Limb (tissue), 2 donors: ENCODE measurements around the gene AP3S2.
"Not testable (repeated sequence)": the region's sequence is repeated elsewhere in the genome, so short reads cannot be mapped to it uniquely, and the experiment has no call there.

Source experiments
- DNase-seq, 2 donors: peaks; one replicate each; pipeline ENCODE4 v3.0.0-alpha.2; 2016; ENCODE audit errors: extremely low spot score in 2 of 2

The AP3S2 gene

DNA sequence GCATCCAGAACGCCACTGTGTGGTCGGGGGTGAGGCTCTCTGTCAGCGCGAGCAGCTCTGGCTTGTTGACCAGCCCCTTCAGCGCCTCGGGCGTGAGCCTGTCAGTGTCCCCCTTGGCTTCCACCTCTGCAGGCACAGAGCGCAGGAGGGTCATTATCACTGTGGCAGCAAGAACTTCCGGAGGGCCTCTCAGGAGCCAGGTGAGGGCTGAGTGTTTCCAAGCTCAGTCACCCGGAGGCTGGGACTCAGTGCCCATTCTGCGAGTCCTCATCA, 10.0 kb upstream of the AP3S2 start:
- DNase-seq = no peak

GRCh38 chr15:89903015-89903857, 9.4 kb upstream of the AP3S2 start:
- DNase-seq = no peak

DNA sequence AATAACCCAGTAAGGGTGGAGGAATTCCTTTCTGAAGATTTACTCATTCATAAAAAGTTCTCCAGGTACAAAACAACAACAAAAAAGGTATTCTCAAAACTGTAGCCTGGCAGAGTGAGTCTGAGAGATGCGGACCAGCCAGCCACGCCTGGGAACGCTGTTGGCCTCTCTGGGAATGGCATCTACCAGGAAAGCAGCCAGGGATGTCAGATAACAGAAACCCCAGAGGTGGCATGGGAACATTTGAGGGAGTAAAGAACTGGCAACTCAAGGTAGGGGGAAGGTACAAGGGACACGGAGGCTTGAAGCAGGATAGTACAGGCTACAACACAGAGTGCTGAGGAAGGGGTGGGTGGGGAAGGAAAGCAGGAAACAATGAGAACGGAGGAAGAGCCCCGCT, 7.1 kb upstream of the AP3S2 start:
- no peak for DNase-seq

DNA sequence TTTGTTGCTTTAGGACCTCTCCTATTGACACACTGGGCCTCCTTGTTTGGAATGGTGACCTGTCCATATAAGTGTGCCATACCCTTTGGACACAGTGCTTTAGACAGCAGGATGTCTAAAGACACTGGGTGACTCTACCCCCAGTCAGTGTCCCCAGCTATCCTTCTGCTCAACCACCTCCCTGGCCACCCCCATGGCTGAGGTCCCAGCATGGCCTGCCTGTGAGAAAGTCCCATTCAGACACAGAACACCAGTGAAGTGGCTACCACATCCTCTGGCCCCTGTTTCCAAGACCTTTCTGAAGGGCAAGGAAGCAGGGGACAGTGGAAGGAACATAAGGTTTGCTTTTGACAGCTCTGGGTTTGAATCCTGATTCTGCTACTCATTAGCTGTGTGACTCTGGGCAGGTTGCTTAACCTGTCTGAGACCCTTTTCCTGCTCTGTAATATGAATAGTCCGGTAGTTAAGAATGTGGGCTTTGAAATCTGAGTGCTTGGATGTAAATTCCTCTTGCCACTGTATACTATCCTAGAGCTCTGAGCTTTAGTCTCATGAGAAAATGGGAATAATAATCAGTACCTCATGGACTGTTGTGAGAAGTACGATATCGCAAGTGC, 6.3 kb upstream of the AP3S2 start:
- no peak for DNase-seq

DNA sequence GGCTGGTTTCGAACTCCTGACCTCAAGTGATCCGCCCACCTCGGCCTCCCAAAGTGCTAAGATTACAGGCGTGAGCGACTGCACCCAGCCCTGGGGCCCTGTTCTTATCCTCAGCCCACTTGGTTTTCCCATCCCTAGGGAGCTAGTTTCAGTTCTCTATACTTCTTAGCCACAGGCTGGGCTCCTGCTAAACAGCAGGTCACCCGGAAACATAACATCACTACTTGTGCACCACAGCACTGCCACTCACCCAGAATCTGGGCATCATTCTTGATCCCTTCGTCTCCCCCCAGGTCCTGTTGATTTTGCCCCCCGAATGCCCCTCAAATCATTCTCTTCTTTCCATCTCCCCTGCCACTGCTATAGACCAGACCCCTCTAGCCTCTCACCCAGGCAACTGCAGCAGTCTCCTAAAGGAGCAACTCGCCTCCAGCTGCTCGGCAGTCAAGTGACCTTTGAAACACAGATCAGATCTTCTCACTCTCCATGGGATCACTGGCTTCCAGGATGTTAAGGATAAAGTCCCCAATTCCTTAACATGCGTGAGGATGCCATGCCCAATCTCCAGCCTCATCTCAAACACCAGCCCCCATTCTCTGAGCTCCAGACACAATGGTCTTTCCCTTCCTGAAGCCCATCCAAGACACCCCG, 5.6 kb upstream of the AP3S2 start:
- no peak for DNase-seq

- no peak for DNase-seq
These were observed 5.0 kb upstream of the AP3S2 start for GRCh38 chr15:89898614-89899294.

- DNase-seq = no peak
These were observed 4.4 kb upstream of the AP3S2 start for GRCh38 chr15:89898146-89898545.

DNA sequence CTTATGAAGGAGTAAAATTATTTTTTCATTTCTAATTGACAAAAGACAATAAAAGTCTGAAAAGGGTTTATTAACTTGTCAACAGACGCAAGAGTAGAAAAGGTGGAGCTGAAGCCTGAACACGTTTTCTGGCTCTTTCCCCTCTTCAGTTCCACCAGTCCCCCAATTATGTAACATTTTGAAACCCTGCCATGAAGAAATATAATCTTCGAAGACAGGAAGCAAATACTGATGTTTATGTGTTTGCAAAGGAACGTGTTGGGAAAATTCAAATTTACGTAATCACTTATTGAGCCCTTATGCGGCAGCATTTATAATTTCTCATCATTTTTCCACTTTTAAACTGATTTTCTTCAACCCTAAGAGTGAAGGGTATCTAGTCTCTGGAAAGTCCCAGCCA, 767 bp downstream of the AP3S2 start:
- no peak for DNase-seq

- DNase-seq = no peak
These were observed 5.5 kb downstream of the AP3S2 start for GRCh38 chr15:89888214-89888804.

- DNase-seq = no peak
These were observed 8.2 kb downstream of the AP3S2 start for GRCh38 chr15:89885611-89886010.

DNA sequence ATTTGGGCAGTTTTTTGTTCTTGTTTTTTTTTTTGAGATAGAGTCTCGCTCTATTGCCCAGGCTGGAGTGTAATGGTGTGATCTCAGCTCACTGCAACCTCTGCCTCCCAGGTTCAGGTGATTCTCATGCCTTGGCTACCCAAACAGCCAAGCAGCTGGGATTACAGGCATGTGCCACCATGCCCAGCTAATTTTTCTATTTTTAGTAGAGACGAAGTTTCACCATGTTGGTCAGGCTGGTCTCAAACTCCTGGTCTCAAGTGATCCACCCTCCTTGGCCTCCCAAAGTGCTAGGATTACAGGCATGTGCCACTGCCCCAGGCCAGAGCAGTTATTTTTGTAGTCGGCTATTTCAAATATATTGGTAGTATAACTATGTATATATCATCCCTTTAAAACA, 8.6 kb downstream of the AP3S2 start:
- DNase-seq = not testable (repeated sequence)

- no peak for DNase-seq
These were observed 10.3 kb downstream of the AP3S2 start for GRCh38 chr15:89883518-89883917.

GRCh38 chr15:89880727-89881126, 13.1 kb downstream of the AP3S2 start:
- no peak for DNase-seq

DNA sequence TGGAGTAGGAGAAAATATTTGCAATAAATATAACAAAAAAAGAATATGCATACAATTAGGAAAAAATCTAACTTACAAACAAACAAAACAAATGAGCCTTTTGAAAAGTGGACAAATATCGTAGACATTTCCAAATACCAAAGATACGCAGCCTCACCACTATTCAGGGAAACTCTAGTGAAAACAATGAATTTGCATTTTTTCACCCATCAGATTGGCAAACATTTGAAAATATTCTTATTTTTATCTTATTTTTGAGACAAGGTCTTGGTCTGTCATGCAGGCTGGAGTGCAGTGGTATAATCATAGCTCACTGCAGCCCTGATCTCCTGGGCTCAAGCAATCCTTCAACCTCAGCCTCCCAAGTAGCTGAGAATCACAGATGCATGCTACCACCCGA, 15.5 kb downstream of the AP3S2 start:
- no peak for DNase-seq

DNA sequence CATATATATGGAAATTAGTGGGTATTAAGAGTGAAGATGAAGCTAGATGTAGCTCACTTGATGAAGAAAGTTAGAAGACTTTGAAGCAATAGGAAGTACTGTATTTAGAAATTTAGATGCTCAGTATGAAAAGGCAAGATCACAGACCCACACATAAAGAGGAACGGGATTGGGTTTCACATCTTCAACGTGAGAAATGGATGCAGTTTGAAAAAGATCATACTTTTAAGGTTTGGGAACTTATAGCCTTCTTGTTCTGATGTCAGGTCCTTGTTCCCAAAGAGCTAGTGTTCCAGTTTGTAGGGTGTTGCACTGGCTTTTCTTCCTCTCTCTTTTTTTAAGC, 16.7 kb downstream of the AP3S2 start:
- DNase-seq = no peak

- no peak for DNase-seq
These were observed 17.3 kb downstream of the AP3S2 start for GRCh38 chr15:89876396-89877082.

GRCh38 chr15:89875741-89876140, 18.1 kb downstream of the AP3S2 start:
- no peak for DNase-seq

DNA sequence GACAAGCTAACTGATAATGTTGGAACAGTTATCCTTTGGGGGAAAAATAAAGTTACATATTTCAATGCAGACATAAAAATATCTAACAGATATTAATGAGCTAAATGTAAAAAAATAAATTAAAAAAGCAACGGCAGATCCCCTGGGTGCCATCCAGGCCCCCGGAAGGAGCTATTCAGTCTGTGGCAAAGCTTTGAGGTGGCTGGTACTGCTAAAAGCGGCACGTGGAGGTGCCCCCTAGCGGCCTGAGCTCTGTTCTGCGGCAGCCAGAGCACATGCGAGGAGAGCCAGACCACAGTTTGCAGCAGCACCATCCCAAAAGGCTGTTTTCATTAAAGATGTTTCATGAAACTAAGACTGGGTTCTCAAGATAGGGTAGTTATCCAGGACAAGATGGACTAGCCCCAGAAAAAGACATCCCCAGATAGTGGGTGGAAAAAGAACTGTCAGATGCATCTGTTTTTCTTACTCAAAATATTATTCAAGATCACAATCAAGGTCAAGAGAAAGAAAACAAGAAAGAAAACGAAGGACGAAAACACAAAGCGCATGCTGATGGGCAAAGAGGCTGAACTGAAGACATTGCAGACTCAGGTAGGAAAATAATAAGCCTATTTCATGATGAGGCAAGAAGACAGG, 18.7 kb downstream of the AP3S2 start:
- DNase-seq = peak; percentile 77 to 86

- DNase-seq = no peak
These were observed 23.0 kb downstream of the AP3S2 start for GRCh38 chr15:89870688-89871288.

- no peak for DNase-seq
These were observed 23.8 kb downstream of the AP3S2 start for GRCh38 chr15:89870006-89870405.

DNA sequence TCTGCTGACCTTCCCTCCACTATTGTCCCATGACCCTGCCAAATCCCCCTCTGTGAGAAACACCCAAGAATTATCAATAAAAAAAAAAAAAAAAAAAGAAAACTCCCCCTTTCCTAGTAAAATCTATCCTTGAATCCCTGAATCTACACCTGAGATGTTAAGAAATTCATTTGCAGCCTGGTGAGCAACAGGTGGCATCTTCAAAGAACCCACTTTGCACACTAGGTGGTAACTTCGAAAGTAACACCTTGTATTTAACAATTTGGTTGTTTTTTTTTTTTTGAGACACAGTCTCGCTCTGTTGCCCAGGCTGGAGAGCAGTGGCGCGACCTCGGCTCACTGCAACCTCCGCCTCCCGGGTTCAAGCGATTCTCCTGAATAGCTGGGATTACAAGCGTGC, 24.3 kb downstream of the AP3S2 start:
- DNase-seq = not testable (repeated sequence)
